ENCODE data around the gene GALNT2.

- no peak for TF ChIP-seq CREB5 (CRISPR knock-in tag; IDR thresholded peaks at IDR 0.05; ENCODE audit: low read depth)
- no peak for TF ChIP-seq TOX (CRISPR knock-in tag; IDR thresholded peaks at IDR 0.05; ENCODE audit: borderline replicate concordance)
- no peak for TF ChIP-seq PATZ1 (CRISPR knock-in tag; IDR thresholded peaks at IDR 0.05; ENCODE audit: borderline replicate concordance)
- TF ChIP-seq ZC3H10 (CRISPR knock-in tag; IDR thresholded peaks at IDR 0.05) = no peak
- TF ChIP-seq ZFP3 (CRISPR knock-in tag; IDR thresholded peaks at IDR 0.05) = no peak
- TF ChIP-seq ZFP30 (CRISPR knock-in tag; IDR thresholded peaks at IDR 0.05) = no peak
- TF ChIP-seq POU6F1 (CRISPR knock-in tag; IDR thresholded peaks at IDR 0.05; ENCODE audit: borderline replicate concordance, low read depth) = no peak
Measured at GRCh38 chr1:230098723-230099122, 31.7 kb downstream of the GALNT2 start.
